HCT116 (cell line): Measurements from ENCODE around the gene CYP11A1. TPM values are rescaled to one million over a fixed set of nuclear protein-coding genes. Genes with fewer than 3 reads are reported as not detected.

ENCODE experiments used
- ATAC-seq: fragments of 200-7000 bp; cut with Tn5 transposase; 2 replicates; pipeline ENCODE4 v1.9.1; 2020; ENCODE audit warnings: mild to moderate bottlenecking, moderate library complexity
- BruUV-seq: library from RNA; stranded (reverse); fragments of 400-500 nt; replicated peaks from 2 replicates; lab custom pipeline; 2021; lab: Mats Ljungman, UMichigan
- CTCF ChIA-PET: fragments of 300-600 bp; sonication (Branson Sonifier 250); formaldehyde crosslinking; loops from one replicate; lab custom pipeline; 2021; ENCODE audit warnings: antibody characterized with exemption; lab: Charles Lee
- POLR2A ChIA-PET: fragments of 300-600, 350-600 bp; sonication (Branson Sonifier 250); formaldehyde crosslinking; loops from one replicate; lab custom pipeline; 2021; ENCODE audit warnings: antibody characterized with exemption; lab: Charles Lee
- RAD21 ChIA-PET, 2 experiments: fragments of 300-600 bp; sonication (Branson Sonifier 250); formaldehyde crosslinking; loops; one replicate each; lab custom pipeline; 2023; ENCODE audit warnings: low total read pairs in 2 of 2; ENCODE audit not compliant: uncharacterized antibody in 2 of 2, unreplicated experiment in 2 of 2, low non-redundant PET in 1 of 2; lab: Charles Lee
- DNase-seq: peaks from one replicate; pipeline ENCODE4 v3.0.0-alpha.2; 2010; ENCODE audit warnings: low read depth, low spot score
- H2AFZ ChIP-seq: fragments of 200-600 bp; shearing (Covaris generic), sonication (generic); 2 replicates; pipeline ENCODE4 v1.6.1; 2017; ENCODE audit warnings: low read depth, mixed run types, mixed read lengths, antibody characterized with exemption, low read length; ENCODE audit not compliant: poor library complexity, severe bottlenecking
- H3K27ac ChIP-seq: 2 replicates; pipeline ENCODE4 v1.5.1; 2012; ENCODE audit warnings: low read depth, low read length
- H3K27me3 ChIP-seq: fragments of 200-600 bp; sonication (generic); 2 replicates; pipeline ENCODE4 v1.6.1; 2016; ENCODE audit warnings: mixed run types, low read length, mixed read lengths; ENCODE audit not compliant: insufficient read depth
- H3K36me3 ChIP-seq, 2 experiments: fragments of 200-500 bp in 1 of 2; fragments of 200-600 bp in 1 of 2; sonication (Bioruptor generic) in 1 of 2; sonication (generic) in 1 of 2; 2 replicates each; pipeline versions ENCODE4 v1.5.1 to v1.6.1; 2014 to 2016; ENCODE audit warnings: low read length in 2 of 2, inconsistent platforms in 1 of 2, mixed read lengths in 1 of 2, mixed run types in 1 of 2; ENCODE audit not compliant: insufficient read depth in 2 of 2, control insufficient read depth in 1 of 2
- H3K4me1 ChIP-seq, 2 experiments: fragments of 200-600 bp in 1 of 2; sonication (generic) in 1 of 2; 2 replicates each; pipeline versions ENCODE4 v1.5.1 to v1.6.1; 2012 to 2017; ENCODE audit warnings: low read length in 2 of 2, inconsistent platforms in 1 of 2, mild to moderate bottlenecking in 1 of 2, mixed read lengths in 1 of 2, mixed run types in 1 of 2, moderate library complexity in 1 of 2; ENCODE audit not compliant: insufficient read depth in 2 of 2, control insufficient read depth in 1 of 2
- H3K4me2 ChIP-seq: fragments of 200-600 bp; sonication (generic); 2 replicates; pipeline ENCODE4 v1.6.1; 2017; ENCODE audit warnings: mixed run types, low read length, mixed read lengths
- H3K4me3 ChIP-seq, 2 experiments: fragments of 200-600 bp in 1 of 2; sonication (generic) in 1 of 2; replicated peaks in 1 of 2; 2 replicates each; pipeline ENCODE4 v1.5.1; 2011 to 2016; ENCODE audit warnings: low read length in 2 of 2, control low read depth in 1 of 2, low read depth in 1 of 2, mild to moderate bottlenecking in 1 of 2, mixed read lengths in 1 of 2, mixed run types in 1 of 2
- H3K79me2 ChIP-seq: fragments of 200-600 bp; sonication (generic); 2 replicates; pipeline ENCODE4 v1.6.1; 2017; ENCODE audit warnings: mild to moderate bottlenecking, mixed run types, low read length, moderate library complexity, mixed read lengths; ENCODE audit not compliant: insufficient read depth
- H3K9ac ChIP-seq: fragments of 200-600 bp; sonication (generic); 2 replicates; pipeline ENCODE4 v1.6.1; 2016; ENCODE audit warnings: low read length, mixed read lengths
- H3K9me2 ChIP-seq: fragments of 200-600 bp; sonication (generic), shearing (Covaris generic); 2 replicates; pipeline ENCODE4 v1.6.1; 2017; ENCODE audit warnings: mixed run types, mild to moderate bottlenecking, moderate library complexity; ENCODE audit not compliant: insufficient read depth
- H3K9me3 ChIP-seq, 2 experiments: fragments of 200-500 bp in 1 of 2; fragments of 200-600 bp in 1 of 2; sonication (Bioruptor generic) in 1 of 2; sonication (generic) in 1 of 2; 2 replicates each; pipeline ENCODE4 v1.6.1; 2014 to 2017; ENCODE audit warnings: low read length in 2 of 2, mixed read lengths in 2 of 2, inconsistent platforms in 1 of 2, low read depth in 1 of 2, mild to moderate bottlenecking in 1 of 2, mixed run types in 1 of 2, moderate library complexity in 1 of 2; ENCODE audit not compliant: control insufficient read depth in 1 of 2, insufficient read depth in 1 of 2
- H4K20me1 ChIP-seq: fragments of 200-600 bp; sonication (generic), shearing (Covaris generic); 2 replicates; pipeline ENCODE4 v1.6.1; 2017; ENCODE audit warnings: mixed run types, mild to moderate bottlenecking, moderate library complexity; ENCODE audit not compliant: insufficient read depth
- CBX3 ChIP-seq: IDR thresholded peaks from 2 replicates; pipeline ENCODE4 v1.6.1; 2012; ENCODE audit warnings: low read depth
- ELF1 ChIP-seq: IDR thresholded peaks from 2 replicates; pipeline ENCODE4 v1.6.1; 2012; ENCODE audit warnings: low read depth, borderline replicate concordance
- EZH2 ChIP-seq: fragments of 200-600 bp; sonication (generic); IDR thresholded peaks from 2 replicates; pipeline ENCODE4 v1.6.1; 2017; ENCODE audit warnings: antibody characterized with exemption, mixed run types
- FOSL1 ChIP-seq: IDR thresholded peaks from 2 replicates; pipeline ENCODE4 v1.6.1; 2012; ENCODE audit warnings: low read depth
- MAX ChIP-seq: IDR thresholded peaks from 2 replicates; pipeline ENCODE4 v1.6.1; 2012
- REST ChIP-seq: IDR thresholded peaks from 2 replicates; pipeline ENCODE4 v1.6.1; 2012; ENCODE audit warnings: low read depth
- SIN3A ChIP-seq: IDR thresholded peaks from 2 replicates; pipeline ENCODE4 v1.6.1; 2012; ENCODE audit warnings: low read depth
- ZNF274 ChIP-seq: fragments of 200-500 bp; sonication (Bioruptor generic); IDR thresholded peaks from 2 replicates; pipeline ENCODE4 v1.6.1; 2014; ENCODE audit warnings: mild to moderate bottlenecking, low read depth, low read length, inconsistent platforms
- intact Hi-C: fragments of 100-400 bp; cut with micrococcal nuclease; formaldehyde crosslinking; loops from 2 replicates; pipeline ENCODE4 v1.10.0; 2022
- total RNA-seq: library from RNA; stranded (reverse); gene quantifications from one replicate; pipeline ENCODE4 v1.2.1, GENCODE V29; 2021; ENCODE audit not compliant: unreplicated experiment

Gene CYP11A1
- total RNA-seq, 1 experiment from 2014 or later, result 0.57 TPM

- CTCF ChIA-PET, result no interaction called here
- BruUV-seq, result no TSS peak
- H3K27me3 ChIP-seq, result no peaks in the 10 kb centered on the region
- H3K27ac ChIP-seq, result no peak overlapping the region
- no peak for ATAC-seq
- RAD21 ChIA-PET, result no interaction called here
- H3K9me2 ChIP-seq, result no peaks in the 10 kb centered on the region
- no peak overlapping the region for H3K4me3 ChIP-seq
- POLR2A ChIA-PET, result no interaction called here
- no peak for DNase-seq
- TF ChIP-seq REST (no peak), SIN3A (no peak), FOSL1 (no peak), MAX (no peak), CBX3 (no peak), ELF1 (no peak), EZH2 (no peak)
- H3K9ac ChIP-seq, result no peak overlapping the region
- H3K4me2 ChIP-seq, result no peak overlapping the region
- no peak overlapping the region for H2AFZ ChIP-seq
- H3K4me1 ChIP-seq, result no peaks in the 10 kb centered on the region
- intact Hi-C loops, result no loop called here
- H4K20me1 ChIP-seq, result no peaks in the 10 kb centered on the region
- no peaks in the 10 kb centered on the region for H3K79me2 ChIP-seq
- no peaks in the 10 kb centered on the region for H3K9me3 ChIP-seq
- H3K36me3 ChIP-seq, result no peaks in the 10 kb centered on the region
Measured at GRCh38 chr15:74334127-74334526, 33.3 kb downstream of the CYP11A1 start.

GRCh38 chr15:74333662-74334061 is 33.8 kb downstream of the CYP11A1 start:
- Histone ChIP-seq H4K20me1 (no peaks in the 10 kb centered on the region), H3K9me2 (no peaks in the 10 kb centered on the region), H3K27me3 (no peaks in the 10 kb centered on the region), H3K27ac (no peak overlapping the region), H3K36me3 (no peaks in the 10 kb centered on the region), H2AFZ (no peak overlapping the region), H3K9me3 (no peaks in the 10 kb centered on the region), H3K79me2 (no peaks in the 10 kb centered on the region), H3K9ac (no peak overlapping the region), H3K4me2 (no peak overlapping the region), H3K4me1 (no peaks in the 10 kb centered on the region), H3K4me3 (no peak overlapping the region)
- BruUV-seq, result no TSS peak
- DNase-seq (no peak), ATAC-seq (no peak)
- RAD21 ChIA-PET, result no interaction called here
- TF ChIP-seq ZNF274, result no peak
- CTCF ChIA-PET, result no interaction called here
- POLR2A ChIA-PET, result no interaction called here
- intact Hi-C loops, result no loop called here
